Gastrocnemius medialis (tissue), 4 donors: ENCODE data around the gene SRGAP3.

Experiments used
- POLR2A ChIP-seq, 2 donors: fragments of 450-650 bp; IDR thresholded peaks; one replicate each; pipeline ENCODE4 v1.6.1; 2017; ENCODE audit warnings: antibody characterized with exemption in 2 of 2, mild to moderate bottlenecking in 2 of 2, moderate library complexity in 2 of 2
- TF ChIP-seq, protein P1 (sequence below), 5 experiments: fragments of 450-650 bp in 3 of 5; fragments of 200-600 bp in 2 of 5; sonication (generic) in 2 of 5; IDR thresholded peaks in 4 of 5; conservative IDR thresholded peaks in 1 of 5; 1 replicate in 4 of 5; 2 replicates in 1 of 5; pipeline ENCODE4 v1.5.1; 2016 to 2019; ENCODE audit warnings: antibody characterized with exemption in 5 of 5, mild to moderate bottlenecking in 3 of 5, moderate library complexity in 3 of 5

GRCh38 chr3:9207116-9207763 is 42.2 kb downstream of the SRGAP3 start:
- TF ChIP-seq, protein P1, sequence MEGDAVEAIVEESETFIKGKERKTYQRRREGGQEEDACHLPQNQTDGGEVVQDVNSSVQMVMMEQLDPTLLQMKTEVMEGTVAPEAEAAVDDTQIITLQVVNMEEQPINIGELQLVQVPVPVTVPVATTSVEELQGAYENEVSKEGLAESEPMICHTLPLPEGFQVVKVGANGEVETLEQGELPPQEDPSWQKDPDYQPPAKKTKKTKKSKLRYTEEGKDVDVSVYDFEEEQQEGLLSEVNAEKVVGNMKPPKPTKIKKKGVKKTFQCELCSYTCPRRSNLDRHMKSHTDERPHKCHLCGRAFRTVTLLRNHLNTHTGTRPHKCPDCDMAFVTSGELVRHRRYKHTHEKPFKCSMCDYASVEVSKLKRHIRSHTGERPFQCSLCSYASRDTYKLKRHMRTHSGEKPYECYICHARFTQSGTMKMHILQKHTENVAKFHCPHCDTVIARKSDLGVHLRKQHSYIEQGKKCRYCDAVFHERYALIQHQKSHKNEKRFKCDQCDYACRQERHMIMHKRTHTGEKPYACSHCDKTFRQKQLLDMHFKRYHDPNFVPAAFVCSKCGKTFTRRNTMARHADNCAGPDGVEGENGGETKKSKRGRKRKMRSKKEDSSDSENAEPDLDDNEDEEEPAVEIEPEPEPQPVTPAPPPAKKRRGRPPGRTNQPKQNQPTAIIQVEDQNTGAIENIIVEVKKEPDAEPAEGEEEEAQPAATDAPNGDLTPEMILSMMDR (IDR thresholded peaks at IDR 0.05 in 4 of 5, conservative IDR thresholded peaks at IDR 0.05 in 1 of 5), result no peak
- TF ChIP-seq POLR2A (IDR thresholded peaks at IDR 0.05), result no peak
